Sigmoid colon (tissue), 7 donors: ENCODE data around the gene KDM5A. TPM values are rescaled to one million over a fixed set of nuclear protein-coding genes. Genes with fewer than 3 reads are reported as not detected.

Experiments used
- DNase-seq: peaks from one replicate; pipeline ENCODE4 v3.0.0-alpha.2; 2019
- H3K27ac ChIP-seq, 4 donors: fragments of 200-600 bp; sonication (generic); one replicate each; pipeline ENCODE4 v1.5.1; 2016 to 2019; ENCODE audit warnings: mild to moderate bottlenecking in 1 of 4
- H3K27me3 ChIP-seq, 3 donors: fragments of 200-600 bp; sonication (generic); one replicate each; pipeline ENCODE4 v1.5.1; 2019; ENCODE audit warnings: mild to moderate bottlenecking in 1 of 3
- H3K36me3 ChIP-seq, 4 donors: fragments of 200-600 bp; sonication (generic); one replicate each; pipeline ENCODE4 v1.5.1; 2016 to 2019
- H3K4me1 ChIP-seq, 4 donors: fragments of 200-600 bp; sonication (generic); one replicate each; pipeline ENCODE4 v1.5.1; 2017 to 2019
- H3K4me3 ChIP-seq, 4 donors: fragments of 200-600 bp; sonication (generic); one replicate each; pipeline ENCODE4 v1.5.1; 2017 to 2019; ENCODE audit warnings: mild to moderate bottlenecking in 2 of 4, moderate library complexity in 1 of 4
- H3K9me3 ChIP-seq, 4 donors: fragments of 200-600 bp in 3 of 4; sonication (generic) in 3 of 4; one replicate each; pipeline versions ENCODE4 v1.5.1 to v1.6.1; 2013 to 2019
- EP300 ChIP-seq, 4 donors: sonication (generic); formaldehyde crosslinking; IDR thresholded peaks; one replicate each; pipeline ENCODE4 v1.6.1; 2017; ENCODE audit warnings: antibody characterized with exemption in 4 of 4
- POLR2A ChIP-seq, 2 donors: fragments of 450-650 bp; IDR thresholded peaks; one replicate each; pipeline ENCODE4 v1.6.1; 2016; ENCODE audit warnings: antibody characterized with exemption in 2 of 2, mild to moderate bottlenecking in 2 of 2, moderate library complexity in 2 of 2
- POLR2AphosphoS5 ChIP-seq, 4 donors: sonication (generic); formaldehyde crosslinking; IDR thresholded peaks; one replicate each; pipeline ENCODE4 v1.6.1; 2017; ENCODE audit warnings: antibody characterized with exemption in 4 of 4
- WGBS, 2 donors: extraction: QIAGEN DNeasy Blood & Tissue Kit; methylation state at CpG; one replicate each; pipeline ENCODE4 v1.1.7; 2013; 5-methylcytosine and 5-hydroxymethylcytosine counted together
- intact Hi-C: fragments of 100-400 bp; cut with DNase I; formaldehyde crosslinking; loops from one replicate; pipeline ENCODE4 v1.15.1; 2023
- polyA plus RNA-seq, 3 donors: library from polyadenylated mRNA; stranded (reverse); fragments of 200-250 nt; gene quantifications; one replicate each; pipeline ENCODE4 v1.2.3, GENCODE V29; 2013
- total RNA-seq, 4 donors: library from RNA; depleted of rRNA; stranded (reverse); fragments of >200 nt; gene quantifications; one replicate each; pipeline ENCODE4 v1.1.0, GENCODE V29; 2016
- TF ChIP-seq, protein P1 (sequence below), 4 experiments: fragments of 450-650 bp in 3 of 4; fragments of 200-600 bp in 1 of 4; IDR thresholded peaks; one replicate each; pipeline ENCODE4 v1.5.1; 2016 to 2019; ENCODE audit warnings: antibody characterized with exemption in 4 of 4, mild to moderate bottlenecking in 3 of 4, moderate library complexity in 2 of 4
- donor health status: healthy with polysubstance abuse.
- donor health status: Bipolar disorder and iron deficiency.
- donor health status: healthy.

KDM5A gene
- total and polyA plus RNA-seq, 7 donors = 5.4 to 65.6 (median 34.2) TPM

DNA sequence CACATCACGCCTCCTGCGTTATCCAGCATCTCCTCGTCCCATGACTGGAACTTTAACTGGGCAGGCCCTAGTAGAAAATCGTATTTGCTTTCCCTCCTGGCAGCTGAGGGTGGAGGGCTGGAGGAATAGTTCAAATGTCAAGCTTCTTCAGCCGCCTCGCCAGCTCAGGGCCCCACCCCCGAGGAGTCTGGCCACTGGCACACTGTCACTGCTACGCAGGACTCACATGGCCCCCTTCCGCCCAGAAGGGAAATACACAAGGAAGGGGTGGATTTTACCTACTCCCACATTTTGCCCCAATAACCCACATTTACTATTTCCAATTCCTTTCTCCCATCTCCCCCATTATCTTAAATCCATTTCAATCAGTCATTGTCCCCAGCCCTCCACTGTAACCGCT is 135.1 kb downstream of the KDM5A start:
- H3K36me3 ChIP-seq = no peaks in the 10 kb centered on the region
- no peaks in the 10 kb centered on the region for H3K4me1 ChIP-seq
- H3K27me3 ChIP-seq = peaks cover 0 to 28% (median 13%) of the 10 kb centered on the region in 3 donors
- WGBS, 2 donors = 76 to 77% methylated on average over 10 of the region's 10 CpGs
- no peak overlapping the region for H3K27ac ChIP-seq
- intact Hi-C loops = no loop called here
- no peak overlapping the region for H3K4me3 ChIP-seq
- no peak for DNase-seq
- no peak for TF ChIP-seq POLR2A (IDR thresholded peaks at IDR 0.05)
- no peak for TF ChIP-seq EP300 (IDR thresholded peaks at IDR 0.05)
- H3K9me3 ChIP-seq = no peaks in the 10 kb centered on the region

DNA sequence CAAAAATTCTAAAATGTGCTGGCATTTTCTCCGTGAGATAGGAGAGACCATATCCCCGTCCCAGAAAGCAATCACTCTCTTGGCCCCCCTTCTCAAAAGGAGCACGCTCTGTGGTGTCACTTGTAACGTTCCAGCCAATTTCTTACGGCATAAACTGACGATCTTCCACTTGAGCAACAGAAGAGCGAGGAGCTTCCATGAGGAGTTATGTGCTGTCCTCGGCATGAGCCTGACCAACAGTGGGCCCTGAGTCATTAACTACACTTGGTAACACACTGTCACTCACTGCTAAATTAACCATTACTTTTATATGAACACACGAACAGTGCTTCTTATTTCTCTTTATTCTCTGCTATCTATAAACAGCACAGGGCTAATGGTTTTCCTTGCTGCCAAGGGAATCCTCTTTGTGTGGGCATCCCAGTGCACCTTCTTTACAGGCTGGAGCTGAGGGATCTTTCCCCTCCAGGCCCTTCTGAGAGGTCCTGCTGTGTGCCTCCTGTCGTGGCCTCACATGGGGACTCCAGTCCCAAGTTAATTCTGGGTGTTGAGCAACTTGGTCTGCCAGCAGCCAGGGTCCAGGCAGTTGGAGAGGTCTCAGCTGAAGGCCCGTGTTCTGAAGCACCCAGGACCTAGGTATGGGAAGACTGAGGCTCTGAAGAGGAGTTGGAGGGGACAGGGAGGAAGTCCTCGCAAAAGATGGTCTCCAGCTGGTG is 135.8 kb downstream of the KDM5A start:
- DNase-seq = no peak
- peaks cover 0 to 26% (median 8%) of the 10 kb centered on the region in 3 donors for H3K27me3 ChIP-seq
- H3K9me3 ChIP-seq = no peaks in the 10 kb centered on the region
- intact Hi-C loops = no loop called here
- no peak overlapping the region for H3K4me3 ChIP-seq
- 73 to 78% methylated on average over 12 of the region's 12 CpGs for WGBS, 2 donors
- TF ChIP-seq EP300 (IDR thresholded peaks at IDR 0.05) (no peak), POLR2AphosphoS5 (IDR thresholded peaks at IDR 0.05) (no peak), POLR2A (IDR thresholded peaks at IDR 0.05) (no peak)
- TF ChIP-seq, protein P1, sequence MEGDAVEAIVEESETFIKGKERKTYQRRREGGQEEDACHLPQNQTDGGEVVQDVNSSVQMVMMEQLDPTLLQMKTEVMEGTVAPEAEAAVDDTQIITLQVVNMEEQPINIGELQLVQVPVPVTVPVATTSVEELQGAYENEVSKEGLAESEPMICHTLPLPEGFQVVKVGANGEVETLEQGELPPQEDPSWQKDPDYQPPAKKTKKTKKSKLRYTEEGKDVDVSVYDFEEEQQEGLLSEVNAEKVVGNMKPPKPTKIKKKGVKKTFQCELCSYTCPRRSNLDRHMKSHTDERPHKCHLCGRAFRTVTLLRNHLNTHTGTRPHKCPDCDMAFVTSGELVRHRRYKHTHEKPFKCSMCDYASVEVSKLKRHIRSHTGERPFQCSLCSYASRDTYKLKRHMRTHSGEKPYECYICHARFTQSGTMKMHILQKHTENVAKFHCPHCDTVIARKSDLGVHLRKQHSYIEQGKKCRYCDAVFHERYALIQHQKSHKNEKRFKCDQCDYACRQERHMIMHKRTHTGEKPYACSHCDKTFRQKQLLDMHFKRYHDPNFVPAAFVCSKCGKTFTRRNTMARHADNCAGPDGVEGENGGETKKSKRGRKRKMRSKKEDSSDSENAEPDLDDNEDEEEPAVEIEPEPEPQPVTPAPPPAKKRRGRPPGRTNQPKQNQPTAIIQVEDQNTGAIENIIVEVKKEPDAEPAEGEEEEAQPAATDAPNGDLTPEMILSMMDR (IDR thresholded peaks at IDR 0.05) = no peak
- H3K36me3 ChIP-seq = no peaks in the 10 kb centered on the region
- no peaks in the 10 kb centered on the region for H3K4me1 ChIP-seq
- H3K27ac ChIP-seq = no peak overlapping the region

DNA sequence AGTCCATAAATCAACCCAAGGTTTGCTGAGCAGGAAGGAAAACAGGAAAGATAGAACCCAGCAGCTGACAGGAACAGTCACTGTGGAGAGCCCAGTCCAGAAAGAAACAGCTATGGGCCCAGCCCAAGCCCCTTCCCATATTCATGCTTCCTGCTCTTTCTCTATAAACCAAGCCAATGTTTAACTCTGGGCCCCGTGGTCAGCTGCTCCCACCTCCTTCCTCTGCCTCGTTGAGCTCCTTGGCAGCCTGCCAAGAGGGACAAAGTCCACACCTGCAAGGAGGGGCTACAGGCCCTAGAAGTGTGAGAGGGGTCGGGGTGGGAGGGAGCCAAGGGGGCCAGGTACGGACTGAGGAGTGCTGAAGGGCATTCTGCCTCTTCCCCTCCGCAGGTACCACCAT is 136.5 kb downstream of the KDM5A start:
- Histone ChIP-seq H3K9me3 (peaks cover 0 to 2% (median 0%) of the 10 kb centered on the region in 4 donors), H3K27me3 (peaks cover 0 to 20% (median 2%) of the 10 kb centered on the region in 3 donors), H3K4me1 (no peaks in the 10 kb centered on the region), H3K4me3 (no peak overlapping the region), H3K27ac (no peak overlapping the region), H3K36me3 (no peaks in the 10 kb centered on the region)
- TF ChIP-seq, protein P1 (IDR thresholded peaks at IDR 0.05) = no peak
- TF ChIP-seq POLR2A (IDR thresholded peaks at IDR 0.05) (no peak), POLR2AphosphoS5 (IDR thresholded peaks at IDR 0.05) (no peak)
- DNase-seq = no peak
- 27 to 42% methylated on average over 5 of the region's 5 CpGs for WGBS, 2 donors
- intact Hi-C loops = no loop called here

DNA sequence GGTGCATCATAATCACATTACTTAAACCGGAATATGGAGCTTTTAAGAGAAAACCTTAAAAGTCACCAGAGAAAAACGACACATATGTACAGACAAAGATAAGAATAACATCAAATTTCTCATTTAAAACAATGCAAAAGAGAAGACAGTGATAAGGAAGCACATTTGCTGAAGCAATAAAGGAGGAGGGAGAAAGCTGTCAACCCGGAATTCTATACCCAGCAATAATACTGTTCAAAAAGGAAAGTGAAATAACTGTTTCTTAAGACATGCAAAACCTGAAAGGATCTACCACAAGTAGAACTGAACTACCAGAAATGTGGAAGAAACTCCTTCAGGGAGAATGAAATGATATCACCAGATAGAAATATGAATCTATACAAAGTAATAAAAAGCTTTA is 141.8 kb downstream of the KDM5A start:
- peaks cover 0 to 6% (median 2%) of the 10 kb centered on the region in 4 donors for H3K9me3 ChIP-seq
- no peak overlapping the region for H3K4me3 ChIP-seq
- 85 to 88% methylated on average over 3 of the region's 3 CpGs for WGBS, 2 donors
- intact Hi-C loops = no loop called here
- TF ChIP-seq POLR2AphosphoS5 (IDR thresholded peaks at IDR 0.05) (no peak), EP300 (IDR thresholded peaks at IDR 0.05) (no peak), POLR2A (IDR thresholded peaks at IDR 0.05) (no peak)
- TF ChIP-seq, protein P1 (IDR thresholded peaks at IDR 0.05) = no peak
- H3K4me1 ChIP-seq = no peaks in the 10 kb centered on the region
- no peaks in the 10 kb centered on the region for H3K27me3 ChIP-seq
- H3K36me3 ChIP-seq = no peaks in the 10 kb centered on the region
- H3K27ac ChIP-seq = no peak overlapping the region
- no peak for DNase-seq

DNA sequence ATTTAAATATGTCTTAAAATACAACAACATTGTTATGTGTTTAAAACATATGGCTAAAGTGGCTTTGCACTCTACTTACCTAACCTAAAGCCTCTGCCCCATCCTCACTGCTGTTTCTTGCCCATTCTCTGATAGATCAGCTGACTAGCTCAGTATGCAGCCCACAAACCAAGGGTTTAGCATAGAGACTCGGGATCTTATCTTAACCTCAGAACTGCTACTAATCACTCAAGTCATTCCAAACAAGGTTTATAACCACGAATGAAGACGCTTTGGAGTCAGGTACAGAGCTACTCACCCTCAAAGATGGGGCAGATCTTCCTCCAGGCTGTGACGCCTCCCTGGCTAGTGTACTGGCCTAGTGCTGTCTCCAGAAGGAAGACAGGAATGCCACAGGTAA is 145.7 kb downstream of the KDM5A start:
- H3K9me3 ChIP-seq = peaks cover 0 to 6% (median 2%) of the 10 kb centered on the region in 4 donors
- no peak overlapping the region for H3K27ac ChIP-seq
- no peak overlapping the region for H3K4me3 ChIP-seq
- no peaks in the 10 kb centered on the region for H3K27me3 ChIP-seq
- WGBS, 2 donors = 54 to 58% methylated on average over 4 of the region's 4 CpGs
- TF ChIP-seq EP300 (IDR thresholded peaks at IDR 0.05) (no peak), POLR2AphosphoS5 (IDR thresholded peaks at IDR 0.05) (no peak), POLR2A (IDR thresholded peaks at IDR 0.05) (no peak)
- TF ChIP-seq, protein P1 (IDR thresholded peaks at IDR 0.05) = no peak
- no peak for DNase-seq
- H3K36me3 ChIP-seq = no peaks in the 10 kb centered on the region
- intact Hi-C loops = no loop called here
- no peaks in the 10 kb centered on the region for H3K4me1 ChIP-seq
